RWPE1 (cell line): ENCODE measurements around the gene OTOR.

ENCODE experiments used
- CTCF ChIA-PET: fragments of 350-600 bp; sonication (Branson Sonifier 250); formaldehyde crosslinking; extraction: SDS; loops from one replicate; lab custom pipeline; 2021; lab: Yijun Ruan, JAX
- POLR2A ChIA-PET: fragments of 400-600 bp; formaldehyde crosslinking; extraction: SDS; loops from one replicate; lab custom pipeline; 2020; ENCODE audit warnings: antibody characterized with exemption; ENCODE audit not compliant: low non-redundant PET; lab: Yijun Ruan, JAX
- DNase-seq: peaks from one replicate; pipeline ENCODE4 v3.0.0; 2012; ENCODE audit warnings: low spot score
- H3K27ac ChIP-seq: fragments of 450-650 bp; 2 replicates; pipeline ENCODE4 v1.5.1; 2017
- TF ChIP-seq, protein P1 (sequence below): fragments of 450-650 bp; conservative IDR thresholded peaks from 2 replicates; pipeline ENCODE4 v1.5.1; 2017; ENCODE audit warnings: low read depth, mild to moderate bottlenecking

OTOR gene

DNA sequence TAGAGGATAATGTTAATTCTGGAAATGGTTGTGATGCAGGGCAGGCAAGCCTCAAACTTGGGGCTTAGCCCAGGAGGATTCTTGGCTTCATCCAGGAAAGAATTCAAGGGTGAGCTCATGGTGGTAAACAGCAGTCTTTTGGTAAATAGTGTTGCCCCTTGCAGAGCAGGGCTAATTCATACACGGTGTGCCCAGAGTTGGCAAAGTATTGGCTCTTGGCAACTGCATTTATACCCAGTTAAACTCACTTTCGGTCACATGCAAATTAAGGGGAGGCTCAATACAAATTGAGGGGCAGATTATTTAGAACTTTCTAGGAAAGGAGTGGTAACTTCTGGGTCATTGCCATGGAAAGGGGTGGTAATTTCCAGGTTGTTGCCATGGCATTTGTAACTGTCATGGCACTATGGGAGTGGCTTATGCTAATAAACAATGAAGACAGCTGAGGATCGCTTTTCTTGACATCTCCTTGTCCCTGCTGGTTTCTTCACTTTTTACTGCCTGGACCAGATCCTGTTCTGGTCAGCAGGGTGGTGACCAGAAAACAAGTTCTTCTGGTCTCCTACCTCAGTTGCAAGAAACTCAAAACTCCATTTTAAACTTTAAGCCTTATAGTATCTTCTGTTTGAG lies 3.9 kb upstream of the OTOR start:
- ChIA-PET POLR2A (no interaction called here), CTCF (no interaction called here)
- TF ChIP-seq, protein P1, sequence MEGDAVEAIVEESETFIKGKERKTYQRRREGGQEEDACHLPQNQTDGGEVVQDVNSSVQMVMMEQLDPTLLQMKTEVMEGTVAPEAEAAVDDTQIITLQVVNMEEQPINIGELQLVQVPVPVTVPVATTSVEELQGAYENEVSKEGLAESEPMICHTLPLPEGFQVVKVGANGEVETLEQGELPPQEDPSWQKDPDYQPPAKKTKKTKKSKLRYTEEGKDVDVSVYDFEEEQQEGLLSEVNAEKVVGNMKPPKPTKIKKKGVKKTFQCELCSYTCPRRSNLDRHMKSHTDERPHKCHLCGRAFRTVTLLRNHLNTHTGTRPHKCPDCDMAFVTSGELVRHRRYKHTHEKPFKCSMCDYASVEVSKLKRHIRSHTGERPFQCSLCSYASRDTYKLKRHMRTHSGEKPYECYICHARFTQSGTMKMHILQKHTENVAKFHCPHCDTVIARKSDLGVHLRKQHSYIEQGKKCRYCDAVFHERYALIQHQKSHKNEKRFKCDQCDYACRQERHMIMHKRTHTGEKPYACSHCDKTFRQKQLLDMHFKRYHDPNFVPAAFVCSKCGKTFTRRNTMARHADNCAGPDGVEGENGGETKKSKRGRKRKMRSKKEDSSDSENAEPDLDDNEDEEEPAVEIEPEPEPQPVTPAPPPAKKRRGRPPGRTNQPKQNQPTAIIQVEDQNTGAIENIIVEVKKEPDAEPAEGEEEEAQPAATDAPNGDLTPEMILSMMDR: no peak
- no peak overlapping the region for H3K27ac ChIP-seq
- DNase-seq: no peak

DNA sequence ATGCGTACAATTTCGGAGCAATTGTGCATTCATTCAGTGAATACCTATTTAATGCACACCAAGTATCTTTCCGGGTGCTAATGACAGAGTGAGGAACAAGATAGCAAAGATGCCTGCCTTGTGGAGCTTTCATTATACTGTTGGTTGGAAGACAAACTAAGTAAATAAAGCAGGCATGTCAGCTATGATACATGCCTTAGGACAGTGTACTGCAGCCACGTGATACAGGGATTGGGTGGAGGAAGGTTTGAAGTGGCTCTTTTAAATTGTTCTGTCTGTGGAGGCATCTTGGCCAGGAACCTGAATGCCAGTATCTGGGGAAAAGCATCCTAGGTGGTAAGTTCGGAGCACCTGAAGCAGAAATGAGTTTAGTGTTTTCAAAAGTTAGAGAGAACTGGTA lies 3.0 kb upstream of the OTOR start:
- DNase-seq: no peak
- TF ChIP-seq, protein P1: no peak
- no peak overlapping the region for H3K27ac ChIP-seq
- POLR2A ChIA-PET: no interaction called here
- CTCF ChIA-PET: no interaction called here

DNA sequence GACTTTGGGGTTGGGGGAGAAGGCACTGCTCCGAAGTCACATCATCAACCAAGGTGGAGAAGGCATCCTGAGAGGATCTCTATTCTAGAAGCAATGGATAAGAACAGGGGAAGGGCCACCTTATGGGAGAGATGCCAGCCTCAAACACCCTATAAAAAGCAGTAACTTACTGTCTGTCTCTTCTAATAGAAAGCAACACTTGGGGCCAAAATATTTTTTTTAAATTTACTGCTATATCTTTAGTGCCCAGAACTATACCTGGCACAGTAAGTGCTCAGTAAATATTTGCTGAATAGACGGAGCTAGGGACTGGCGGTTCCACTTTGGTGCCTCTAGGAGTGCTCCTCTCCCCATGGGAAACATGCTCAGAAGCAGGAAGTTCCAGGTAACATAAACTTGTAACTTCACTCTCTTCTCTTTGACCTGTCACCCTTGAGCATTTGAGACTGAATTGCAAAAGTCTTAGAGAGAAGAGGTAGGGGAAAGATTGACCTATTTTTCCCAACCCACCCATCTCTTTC lies 807 bp upstream of the OTOR start:
- no peak overlapping the region for H3K27ac ChIP-seq
- DNase-seq: no peak
- POLR2A ChIA-PET: no interaction called here
- TF ChIP-seq, protein P1: no peak
- CTCF ChIA-PET: no interaction called here

DNA sequence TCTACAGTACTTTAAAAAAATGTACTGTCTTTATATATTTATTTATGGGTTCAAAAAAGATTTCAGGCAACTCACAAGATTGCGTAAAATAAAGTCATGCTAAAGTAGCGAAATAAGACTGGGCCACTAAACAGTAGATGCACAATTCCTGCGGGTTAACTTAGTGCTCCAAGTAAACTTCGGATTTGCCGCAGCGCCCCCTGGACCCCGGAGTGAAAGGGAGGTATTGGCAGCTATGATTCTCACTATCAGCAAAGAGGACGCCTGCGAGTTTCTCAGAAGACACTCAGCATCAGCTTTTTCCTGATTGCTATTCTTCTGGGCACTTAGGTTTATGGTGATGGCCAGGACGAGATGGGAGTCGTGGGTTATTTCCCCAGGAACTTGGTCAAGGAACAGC lies 1.4 kb downstream of the OTOR start:
- H3K27ac ChIP-seq: no peak overlapping the region
- no peak for DNase-seq
- POLR2A ChIA-PET: no interaction called here
- CTCF ChIA-PET: no interaction called here
- TF ChIP-seq, protein P1: no peak

DNA sequence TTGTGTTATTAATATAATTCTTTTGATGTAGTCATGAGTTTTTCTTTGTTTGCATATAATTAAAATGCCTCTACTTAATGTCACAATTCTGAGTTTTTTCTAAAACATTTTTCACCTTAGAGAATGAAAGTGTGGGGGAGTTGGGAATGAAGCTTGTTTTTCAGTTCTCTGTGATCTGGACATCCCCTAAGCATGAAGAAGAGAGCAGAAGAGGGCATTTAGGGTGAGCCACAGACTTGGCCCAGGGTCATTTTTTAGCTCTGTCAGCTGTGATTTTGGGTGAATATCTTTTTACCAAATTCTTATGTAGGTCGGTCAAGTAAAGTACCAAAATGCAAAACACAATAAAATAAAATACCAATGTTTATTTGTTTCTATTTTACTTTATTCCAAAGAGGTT lies 3.9 kb downstream of the OTOR start:
- CTCF ChIA-PET: interaction anchor here (2.0 kb wide), 1 partner anchor 9 kb away, joined by 8 read pairs; no protein-coding TSS in a partner anchor
- no peak overlapping the region for H3K27ac ChIP-seq
- TF ChIP-seq, protein P1: no peak
- POLR2A ChIA-PET: no interaction called here
- DNase-seq: no peak

DNA sequence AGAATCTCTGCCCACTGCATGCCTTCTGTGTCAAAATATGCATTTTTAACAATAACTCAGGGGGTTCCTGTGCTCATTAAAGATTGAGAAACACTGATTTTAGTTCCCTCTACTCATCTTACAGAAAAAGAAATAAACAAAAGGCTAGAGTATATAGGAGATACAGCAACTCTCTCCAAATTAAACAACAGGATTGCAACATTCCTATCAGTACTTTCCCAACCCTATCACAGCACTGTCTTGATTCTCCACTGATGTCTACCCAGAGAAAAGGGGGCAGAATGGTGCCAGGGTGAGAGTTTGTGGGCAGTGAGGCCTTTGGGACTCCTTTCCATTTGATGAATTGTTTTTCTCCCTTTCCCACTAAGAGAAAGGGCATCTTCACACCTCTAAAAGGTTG lies 4.7 kb downstream of the OTOR start:
- TF ChIP-seq, protein P1: no peak
- H3K27ac ChIP-seq: no peak overlapping the region
- ChIA-PET CTCF (no interaction called here), POLR2A (no interaction called here)
- DNase-seq: no peak
